IPS-11a (cell line): ENCODE data around the gene MICAL3.
"Not testable (repeated sequence)": the region's sequence is repeated elsewhere in the genome, so short reads cannot be mapped to it uniquely, and the experiment has no call there.

Source experiments
- H3K4me3 ChIP-seq: one replicate; pipeline ENCODE4 v1.5.1; 2013; ENCODE audit warnings: low read depth, low read length, control low read depth

Gene MICAL3

DNA sequence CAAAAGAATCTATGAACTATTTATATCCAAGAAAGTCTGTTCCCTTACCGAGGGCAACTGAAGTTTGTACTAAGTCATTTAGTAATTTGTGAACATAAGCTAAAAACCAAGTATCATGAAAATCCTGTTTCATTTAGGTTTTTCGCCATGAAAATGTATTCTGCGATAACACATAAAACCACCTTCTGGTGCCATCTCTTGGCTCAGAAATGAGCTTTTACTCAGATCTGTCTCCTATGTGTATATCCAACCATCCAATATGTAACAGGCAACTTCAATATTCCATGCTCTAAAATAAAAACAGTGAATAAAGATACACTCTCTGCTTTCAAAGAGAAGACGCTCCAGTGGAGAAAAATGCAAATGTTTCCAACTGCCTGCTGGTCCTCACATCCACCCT, 132.0 kb downstream of the MICAL3 start:
- no peak overlapping the region for H3K4me3 ChIP-seq

DNA sequence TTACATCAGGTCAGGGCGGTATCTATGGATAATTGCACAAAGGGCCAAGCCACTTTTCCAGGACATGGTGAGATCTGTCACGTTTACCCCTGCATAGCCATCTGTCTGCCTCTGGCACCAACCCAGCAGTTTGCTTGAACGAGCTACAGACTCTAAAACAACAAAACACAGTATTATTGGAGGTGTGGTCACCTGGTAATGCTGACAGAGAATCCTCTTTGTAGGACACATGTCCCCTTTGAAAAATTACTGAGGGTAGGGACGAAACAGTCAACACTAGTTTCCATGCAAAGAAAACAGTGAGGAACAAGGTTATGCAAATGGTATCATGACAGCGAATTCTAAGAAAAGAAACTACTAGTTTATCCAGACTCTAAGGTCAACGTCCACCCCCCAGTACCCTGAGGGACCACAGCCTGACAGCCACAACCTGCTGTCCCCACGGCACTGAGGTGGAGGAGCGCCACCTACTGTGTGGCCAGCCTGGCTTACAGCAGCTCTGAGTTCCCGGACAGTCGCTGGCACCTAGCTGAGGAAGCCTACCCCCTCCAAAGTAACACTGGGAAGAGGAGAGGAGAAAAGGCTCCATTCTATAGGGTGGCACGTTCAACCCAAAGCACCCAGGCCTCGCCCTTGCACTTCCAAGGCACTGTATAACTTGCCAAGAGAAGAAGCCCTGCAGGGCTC, 132.7 kb downstream of the MICAL3 start:
- H3K4me3 ChIP-seq = no peak overlapping the region

DNA sequence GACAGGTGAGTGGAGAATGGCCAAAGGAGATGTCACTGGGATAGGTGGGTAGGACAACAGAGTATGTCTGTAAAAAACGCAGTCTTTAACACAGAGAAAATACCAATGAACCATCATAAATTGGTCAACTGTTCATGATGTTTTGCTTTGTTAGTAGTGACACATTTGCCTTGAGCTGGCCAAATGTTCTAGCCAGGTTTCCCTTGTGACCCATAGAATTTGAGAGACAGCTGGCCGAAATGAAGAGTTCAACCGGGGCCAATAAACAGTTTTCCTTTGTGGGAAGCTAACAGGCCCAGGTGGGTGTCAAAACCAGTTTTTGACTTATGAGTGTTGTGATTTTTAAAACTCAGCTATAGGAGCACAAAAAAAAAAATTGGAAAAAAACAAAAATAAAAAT, 133.5 kb downstream of the MICAL3 start:
- no peak overlapping the region for H3K4me3 ChIP-seq

DNA sequence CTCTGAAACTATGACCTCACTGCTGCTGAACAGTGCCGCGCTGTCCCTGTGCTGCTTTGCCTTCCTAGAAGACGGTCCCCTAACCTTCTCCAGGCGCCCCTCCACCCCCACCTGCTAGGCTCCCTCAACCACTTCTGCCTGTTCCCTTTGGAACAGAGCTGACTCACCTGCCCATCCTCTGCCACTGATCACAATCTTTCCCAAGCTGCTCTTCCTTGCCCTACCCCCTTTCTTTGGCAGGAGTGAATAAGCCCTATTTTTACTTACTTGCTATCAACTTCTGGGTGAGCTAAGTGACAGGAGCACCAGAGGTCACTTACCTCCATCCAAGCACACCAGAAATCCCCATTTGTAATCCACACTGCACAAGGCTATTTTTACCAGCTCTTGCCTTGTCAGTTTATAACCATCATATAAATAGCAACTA, 134.1 kb downstream of the MICAL3 start:
- H3K4me3 ChIP-seq = no peak overlapping the region

DNA sequence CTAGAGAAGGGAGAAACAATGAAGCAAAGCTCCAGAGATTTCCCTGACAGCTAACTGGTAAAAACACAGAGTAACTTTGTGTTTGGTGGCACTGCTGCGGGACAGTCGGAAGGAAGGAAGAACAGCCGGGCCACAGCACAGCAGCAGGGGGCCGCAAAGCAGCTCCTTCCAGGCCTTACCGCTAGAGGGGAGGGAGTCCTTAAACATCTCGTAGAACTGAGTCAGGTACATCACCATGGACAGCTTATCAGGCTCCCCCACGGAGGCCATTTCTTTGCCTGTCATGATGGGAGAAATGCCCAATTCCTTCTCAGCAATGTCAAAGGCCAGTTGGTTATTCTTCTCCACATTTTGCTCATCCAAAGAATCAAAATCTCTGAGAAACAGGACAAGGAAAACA, 135.5 kb downstream of the MICAL3 start:
- no peak overlapping the region for H3K4me3 ChIP-seq

DNA sequence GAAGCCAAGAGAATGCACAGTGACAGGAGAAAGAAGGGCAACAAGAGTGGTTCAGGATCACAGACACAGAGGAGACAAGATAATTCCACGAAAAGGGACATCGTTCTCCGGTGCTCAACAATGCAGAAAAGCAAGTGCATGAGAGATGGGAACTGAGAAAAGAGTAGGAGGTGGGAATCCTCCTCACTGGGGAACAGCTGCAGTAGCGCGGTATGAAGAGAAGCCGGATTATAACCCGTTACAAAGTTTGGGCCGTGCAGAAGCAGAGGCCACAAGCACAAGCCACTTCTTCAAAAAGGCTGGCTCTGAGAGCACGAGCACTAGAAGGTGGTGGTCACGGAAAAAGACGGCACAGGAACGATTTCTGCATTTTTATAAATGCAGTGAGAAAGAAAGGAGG, 135.9 kb downstream of the MICAL3 start:
- no peak overlapping the region for H3K4me3 ChIP-seq

DNA sequence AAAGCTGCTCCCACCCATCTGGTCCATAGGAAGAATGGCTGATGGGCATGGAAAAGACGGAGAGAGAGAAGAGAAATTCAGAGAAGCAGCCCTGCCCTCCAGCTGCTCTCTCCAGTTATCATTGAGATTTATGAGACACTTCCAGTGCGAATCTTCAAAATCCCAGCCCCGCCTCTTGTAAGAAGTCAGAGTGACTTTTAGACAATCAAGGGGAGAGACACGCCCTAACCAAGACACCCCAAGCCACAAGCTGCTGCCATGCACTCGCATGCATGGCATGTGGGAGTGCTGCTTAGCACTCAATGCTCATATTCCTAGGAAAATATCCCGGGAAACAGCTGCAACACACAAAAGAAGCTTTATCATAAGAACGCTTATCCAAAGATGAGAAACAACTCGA, 139.5 kb downstream of the MICAL3 start:
- no peak overlapping the region for H3K4me3 ChIP-seq

DNA sequence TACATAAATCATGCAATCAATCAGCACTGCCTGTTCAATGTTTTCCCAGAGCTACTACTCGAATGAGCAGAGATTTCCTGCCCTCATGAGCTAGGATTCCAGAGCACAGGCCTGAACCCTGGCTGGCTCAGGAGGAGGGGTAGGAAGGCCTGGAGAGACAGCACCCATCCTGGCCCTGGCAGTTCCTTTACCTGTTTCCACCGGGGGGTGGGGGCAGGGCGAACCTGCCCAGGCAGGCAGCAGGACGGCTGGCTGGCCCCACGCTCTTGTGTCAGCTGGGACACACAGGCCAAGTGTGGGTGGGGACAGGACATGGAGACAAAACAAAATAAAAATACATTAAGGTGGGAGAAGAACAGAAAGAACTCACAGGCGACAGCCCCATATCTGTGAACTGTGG, 140.3 kb downstream of the MICAL3 start:
- no peak overlapping the region for H3K4me3 ChIP-seq

DNA sequence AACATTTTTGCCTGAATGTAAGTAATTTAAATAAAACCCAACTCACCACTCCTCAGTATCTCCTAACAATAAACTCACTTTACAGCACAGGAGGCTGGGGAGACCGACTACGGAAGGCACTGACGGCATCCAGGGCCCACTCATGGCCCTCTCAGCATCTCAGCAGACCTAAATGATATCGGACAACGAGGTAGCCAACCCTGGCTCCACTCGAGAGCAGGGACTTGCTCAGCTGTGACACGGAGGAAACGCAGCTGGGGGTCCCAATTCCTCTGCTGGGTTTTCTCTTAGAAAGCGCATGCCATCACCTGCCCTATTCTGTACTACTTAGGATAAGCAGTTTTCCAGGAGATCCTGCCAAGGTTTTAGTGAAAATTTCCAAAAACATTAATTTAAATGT, 141.0 kb downstream of the MICAL3 start:
- H3K4me3 ChIP-seq = no peak overlapping the region

DNA sequence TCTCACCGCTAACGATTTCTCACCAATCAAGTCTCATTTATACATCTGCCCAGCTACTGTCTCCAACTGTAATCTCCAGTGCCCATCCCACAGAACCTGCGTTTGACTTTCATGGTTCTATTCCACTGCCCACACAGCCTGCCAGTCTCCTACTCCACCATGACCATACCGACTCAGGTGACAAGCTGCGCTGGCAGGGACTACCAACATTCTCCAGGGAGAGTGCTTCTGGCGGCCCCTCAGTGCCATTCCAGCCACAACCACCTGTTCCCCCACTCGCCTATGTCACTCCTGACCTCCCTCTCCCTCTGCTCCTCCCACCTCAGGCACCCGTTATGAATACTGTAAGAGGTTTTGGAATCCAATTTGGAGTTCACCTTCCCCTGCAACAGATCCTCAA, 141.6 kb downstream of the MICAL3 start:
- H3K4me3 ChIP-seq = no peak overlapping the region

DNA sequence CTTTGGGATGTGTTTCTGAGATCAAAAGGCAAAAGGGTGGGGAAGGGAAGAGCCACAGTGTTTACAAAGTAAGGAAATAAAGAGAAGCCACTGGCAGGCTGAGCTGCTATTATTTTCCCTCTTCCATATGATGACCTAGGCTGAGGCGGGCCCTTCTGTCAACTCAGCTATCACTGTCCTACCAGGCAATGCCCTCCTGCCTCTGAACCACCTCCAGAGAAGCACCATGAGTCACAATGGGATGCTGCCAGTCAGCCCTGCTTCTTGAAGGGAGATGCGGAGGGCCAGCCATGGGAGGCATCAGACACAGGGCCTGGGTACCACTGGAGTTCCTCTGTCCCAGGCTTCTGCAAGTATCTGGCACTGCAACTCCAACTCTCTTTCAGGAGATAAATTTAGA, 142.2 kb downstream of the MICAL3 start:
- no peak overlapping the region for H3K4me3 ChIP-seq

DNA sequence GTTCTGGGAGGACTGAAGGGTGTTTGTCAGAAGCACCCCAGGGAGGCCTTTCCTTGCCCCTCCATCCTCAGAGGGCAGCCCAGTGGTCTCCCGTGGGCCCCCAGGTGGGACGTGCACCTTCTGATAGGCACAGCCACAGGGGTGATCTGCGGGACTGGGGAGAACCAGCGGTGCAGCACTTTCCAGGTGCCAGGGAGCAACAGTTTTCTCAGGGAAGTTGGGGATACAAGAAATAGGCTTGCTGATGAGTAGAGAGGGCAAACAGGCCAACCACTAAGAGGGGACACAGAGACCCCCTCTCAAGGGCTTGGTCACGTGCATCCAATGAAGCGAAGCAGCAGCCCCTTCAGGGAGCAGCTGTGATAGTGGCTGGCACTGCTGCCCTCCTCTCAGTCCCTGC, 143.0 kb downstream of the MICAL3 start:
- no peak overlapping the region for H3K4me3 ChIP-seq

DNA sequence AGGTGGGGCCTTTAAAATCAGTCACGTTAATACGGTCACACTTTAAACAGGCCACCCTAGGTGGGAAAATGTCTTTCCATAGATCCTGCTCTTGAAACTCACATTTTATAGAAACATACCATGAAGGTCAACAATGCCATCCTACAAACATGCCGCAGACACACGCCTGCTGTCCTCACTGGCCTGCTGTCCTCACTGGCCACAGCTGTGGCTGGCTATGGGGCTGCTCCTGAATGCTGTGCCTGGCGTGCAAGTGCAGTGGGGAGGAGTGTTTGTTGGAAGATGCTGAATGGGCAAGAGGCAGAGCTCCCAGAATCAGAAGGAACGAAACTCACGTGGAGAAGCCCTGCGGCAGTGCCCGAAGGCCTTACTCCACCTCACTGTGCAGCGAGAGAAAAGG, 143.9 kb downstream of the MICAL3 start:
- no peak overlapping the region for H3K4me3 ChIP-seq

DNA sequence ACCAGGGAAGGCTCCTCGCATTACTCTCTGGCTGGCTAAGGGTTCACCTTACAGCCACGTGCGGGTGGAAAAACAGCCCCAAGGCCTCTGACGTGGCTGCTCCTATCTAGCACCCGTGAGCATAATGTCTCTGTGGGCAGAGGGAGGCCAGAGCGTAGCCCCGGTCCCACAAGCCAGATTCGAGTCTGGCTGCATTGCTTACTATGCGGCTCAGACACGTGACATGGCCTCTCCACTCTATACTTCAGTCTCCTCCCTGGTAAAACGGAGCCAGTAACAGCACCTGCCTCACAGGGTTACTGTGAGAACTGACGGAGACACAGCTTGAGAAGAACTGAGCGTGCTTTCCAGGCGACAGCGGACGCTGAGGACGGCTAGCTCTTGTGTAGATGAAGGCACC, 144.3 kb downstream of the MICAL3 start:
- no peak overlapping the region for H3K4me3 ChIP-seq

DNA sequence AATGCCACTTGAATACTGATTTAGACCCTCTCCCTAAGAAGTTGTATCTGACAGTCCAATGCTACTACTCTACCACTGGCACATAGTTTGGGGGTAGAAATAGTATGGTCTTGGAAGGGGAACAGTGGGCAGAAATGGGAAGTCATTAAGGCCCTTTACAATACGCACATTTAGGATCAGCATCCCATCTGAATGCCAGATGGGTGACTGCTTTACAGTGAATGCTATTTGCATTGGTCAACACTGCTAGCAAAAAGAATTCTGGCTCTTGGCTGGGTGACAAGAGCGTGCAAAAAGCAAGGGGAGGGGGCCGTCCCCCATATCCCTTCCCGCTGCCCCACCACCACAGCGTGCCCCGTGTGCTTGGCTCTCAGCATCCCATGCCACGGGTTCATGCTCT, 145.4 kb downstream of the MICAL3 start:
- no peak overlapping the region for H3K4me3 ChIP-seq

DNA sequence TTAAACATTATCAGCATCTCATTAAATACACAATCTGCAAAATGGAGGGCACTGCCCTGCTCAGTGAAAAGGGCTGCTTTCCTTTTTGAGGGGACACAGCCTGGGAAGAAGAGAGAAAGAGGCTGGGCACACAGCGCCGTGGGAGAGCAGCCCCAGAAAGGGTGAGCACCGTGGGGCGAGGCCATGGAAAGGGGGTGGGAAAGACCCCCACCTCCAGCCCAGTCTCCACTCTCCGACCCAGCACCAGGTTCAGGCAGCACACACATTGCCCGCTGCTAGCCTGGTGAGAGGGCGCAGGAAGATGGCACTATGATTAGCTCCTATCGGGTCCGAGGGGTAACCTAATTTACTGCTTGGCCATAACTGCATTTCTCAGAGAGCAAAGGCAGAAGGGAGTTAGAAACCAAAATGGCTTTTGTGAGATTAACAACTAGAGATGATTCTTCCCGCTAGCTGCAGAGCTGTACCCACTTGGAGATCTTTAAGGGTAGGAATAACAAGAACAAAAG, 146.1 kb downstream of the MICAL3 start:
- no peak overlapping the region for H3K4me3 ChIP-seq

DNA sequence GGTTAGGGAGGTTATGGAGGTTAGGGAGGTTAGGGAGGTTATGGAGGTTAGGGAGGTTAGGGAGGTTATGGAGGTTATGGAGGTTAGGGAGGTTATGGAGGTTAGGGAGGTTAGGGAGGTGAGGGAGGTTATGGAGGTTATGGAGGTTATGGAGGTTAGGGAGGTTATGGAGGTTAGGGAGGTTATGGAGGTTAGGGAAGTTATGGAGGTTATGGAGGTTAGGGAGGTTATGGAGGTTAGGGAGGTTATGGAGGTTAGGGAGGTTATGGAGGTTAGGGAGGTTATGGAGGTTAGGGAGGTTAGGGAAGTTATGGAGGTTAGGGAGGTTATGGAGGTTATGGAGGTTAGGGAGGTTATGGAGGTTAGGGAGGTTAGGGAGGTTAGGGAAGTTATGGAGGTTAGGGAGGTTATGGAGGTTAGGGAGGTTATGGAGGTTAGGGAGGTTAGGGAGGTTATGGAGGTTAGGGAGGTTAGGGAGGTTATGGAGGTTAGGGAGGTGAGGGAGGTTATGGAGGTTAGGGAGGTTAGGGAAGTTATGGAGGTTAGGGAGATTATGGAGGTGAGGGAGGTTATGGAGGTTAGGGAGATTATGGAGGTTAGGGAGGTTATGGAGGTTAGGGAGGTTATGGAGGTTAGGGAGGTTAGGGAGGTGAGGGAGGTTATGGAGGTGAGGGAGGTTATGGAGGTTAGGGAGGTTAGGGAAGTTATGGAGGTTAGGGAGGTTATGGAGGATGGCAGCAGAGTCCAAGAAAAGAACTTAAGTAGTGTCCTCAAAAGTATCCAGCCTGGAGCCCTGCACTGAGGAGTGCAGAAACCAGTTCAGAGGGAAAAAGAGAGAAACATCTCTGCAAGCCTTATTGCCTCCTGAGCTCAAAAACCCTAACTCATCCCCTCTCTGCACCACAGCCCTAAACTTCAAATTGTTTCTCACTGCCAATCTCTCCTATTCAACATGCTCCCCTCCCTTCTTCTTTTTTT, 147.2 kb downstream of the MICAL3 start:
- H3K4me3 ChIP-seq = not testable (repeated sequence)

DNA sequence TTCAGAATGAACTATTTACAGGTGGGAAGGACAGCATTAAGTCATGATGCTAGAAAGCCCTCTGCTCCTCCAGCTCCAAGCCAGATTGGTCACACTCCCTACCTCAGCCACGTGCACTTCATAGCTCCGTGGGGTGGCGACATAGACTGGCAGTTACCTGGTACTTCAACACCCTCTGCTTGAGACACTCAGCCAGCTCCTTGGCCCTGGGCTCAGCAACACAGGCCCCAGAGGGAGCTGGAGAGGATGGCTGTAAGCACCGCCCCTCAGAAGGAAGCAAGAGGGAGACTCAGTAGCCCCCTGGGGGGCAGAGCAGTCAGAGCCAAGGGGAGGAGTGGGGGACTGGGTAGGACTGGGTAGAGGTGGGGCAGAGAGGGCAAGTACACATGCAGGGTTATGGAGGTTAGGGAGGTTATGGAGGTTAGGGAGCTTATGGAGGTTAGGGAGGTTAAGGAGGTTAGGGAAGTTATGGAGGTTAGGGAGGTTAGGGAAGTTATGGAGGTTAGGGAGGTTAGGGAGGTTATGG, 148.0 kb downstream of the MICAL3 start:
- no peak overlapping the region for H3K4me3 ChIP-seq

DNA sequence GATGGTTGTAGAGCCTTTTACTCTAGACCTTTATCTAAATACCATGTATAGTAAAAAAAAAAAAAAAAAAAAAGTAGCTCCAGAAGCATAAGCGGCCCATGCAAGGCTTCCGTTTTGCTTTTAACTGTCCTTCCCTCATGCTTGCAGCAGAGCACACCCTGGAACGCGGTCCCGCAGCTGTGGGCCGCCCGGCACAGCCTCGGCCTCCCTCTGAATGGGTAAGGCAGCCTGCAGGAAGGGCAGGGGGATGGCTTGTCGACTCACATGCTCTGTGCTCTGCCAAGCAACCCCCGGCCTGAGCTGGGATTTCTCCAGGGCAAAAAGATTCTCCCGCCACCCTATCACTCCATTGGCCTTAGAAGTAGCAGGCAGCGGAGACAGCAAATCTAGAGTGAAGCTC, 148.7 kb downstream of the MICAL3 start:
- no peak overlapping the region for H3K4me3 ChIP-seq

DNA sequence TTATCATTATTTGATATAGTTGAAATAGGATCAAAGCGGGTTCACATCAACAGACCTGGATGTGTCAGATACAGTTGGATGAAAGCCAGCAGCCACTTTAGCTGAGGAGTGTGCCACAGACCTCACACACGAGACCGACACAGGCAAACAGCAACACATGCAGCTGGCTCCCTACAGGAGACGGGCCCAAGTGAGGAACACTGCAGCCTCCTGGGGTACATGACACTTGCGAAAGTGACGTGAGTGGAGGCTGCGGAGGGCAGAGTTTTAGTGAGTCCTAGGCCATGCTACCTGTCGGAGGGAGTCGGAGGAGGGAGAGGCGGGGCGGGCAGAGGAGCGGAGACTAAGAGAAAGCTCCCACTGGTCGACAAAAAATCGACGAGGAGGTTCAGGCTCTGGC, 149.2 kb downstream of the MICAL3 start:
- no peak overlapping the region for H3K4me3 ChIP-seq

DNA sequence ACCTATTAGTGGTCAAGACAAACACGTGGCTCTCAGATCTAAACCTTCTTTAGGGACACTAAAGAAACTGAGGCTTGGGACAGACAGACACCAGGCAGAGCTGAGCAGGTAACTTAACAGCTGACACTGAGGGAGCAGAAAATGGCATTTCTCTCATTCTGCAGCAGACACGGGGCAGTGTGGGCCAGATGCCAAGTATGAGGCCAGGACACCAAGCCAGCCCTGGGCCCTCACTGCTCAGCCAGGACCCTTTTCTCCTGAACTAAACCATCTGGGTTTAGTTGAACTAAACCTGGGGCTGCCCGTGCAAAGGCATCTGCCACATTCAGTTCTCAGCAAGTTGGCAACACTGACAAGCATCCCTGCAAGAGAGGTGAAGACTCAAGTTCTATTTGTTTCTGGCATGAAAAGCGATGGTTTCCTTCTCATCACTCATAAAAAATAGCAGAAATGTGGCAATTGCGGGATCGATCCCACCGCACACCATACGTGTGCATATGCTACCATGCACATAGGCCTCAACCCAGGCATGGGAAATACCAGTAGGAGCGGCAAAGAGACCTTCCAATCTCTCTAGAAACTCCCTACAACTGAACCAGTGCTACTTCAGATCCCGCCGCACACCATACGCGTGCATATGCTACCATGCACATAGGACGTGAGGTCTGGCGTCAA, 150.0 kb downstream of the MICAL3 start:
- H3K4me3 ChIP-seq = no peak overlapping the region
